Measurements from ENCODE around the gene SPTAN1. TPM values are rescaled to one million over a fixed set of nuclear protein-coding genes. Genes with fewer than 3 reads are reported as not detected.

SPTAN1 gene
- total RNA-seq, 1 donor from 2014 or later = 263 TPM

DNA sequence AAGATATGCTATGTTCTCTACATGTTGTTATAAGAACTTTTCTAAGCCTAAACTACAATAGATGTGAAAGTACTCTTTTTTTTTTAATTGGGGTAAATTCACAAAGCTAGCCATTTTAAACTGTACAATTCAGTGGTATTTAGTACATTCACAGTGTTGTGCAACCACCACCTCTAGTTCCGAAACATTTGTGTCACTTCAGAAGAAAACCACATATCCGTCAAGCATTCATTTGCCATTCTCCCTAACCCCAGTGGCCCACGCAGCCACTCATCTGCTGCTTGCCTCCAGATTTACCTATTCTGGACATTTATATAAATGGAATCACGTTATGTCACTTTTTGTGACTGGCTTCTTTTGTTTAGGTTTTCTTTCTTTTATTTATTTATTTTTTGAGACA is 43.1 kb downstream of the SPTAN1 start:
- DNase-seq (ENCODE audit: low spot score) = no peak

DNA sequence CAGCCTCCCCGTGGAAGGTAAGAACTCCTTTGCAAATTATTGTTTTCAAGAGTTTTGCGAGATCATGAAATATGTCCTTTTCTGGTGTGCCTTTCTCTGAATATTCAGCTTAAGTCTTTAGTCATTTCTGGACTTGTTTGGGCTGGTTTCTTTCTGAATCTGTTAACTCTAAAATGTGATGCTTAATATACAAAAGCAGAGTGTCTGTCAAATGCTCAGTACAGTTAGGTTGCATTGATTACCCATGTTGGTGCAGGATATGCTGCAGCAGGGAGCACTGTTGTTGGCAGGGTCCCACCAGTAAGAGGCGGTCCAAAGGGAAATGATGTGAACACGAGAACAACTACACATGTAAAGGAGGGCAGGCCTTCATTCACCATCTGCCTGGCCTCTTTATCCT is 47.7 kb downstream of the SPTAN1 start:
- DNase-seq (ENCODE audit: low spot score) = no peak

DNA sequence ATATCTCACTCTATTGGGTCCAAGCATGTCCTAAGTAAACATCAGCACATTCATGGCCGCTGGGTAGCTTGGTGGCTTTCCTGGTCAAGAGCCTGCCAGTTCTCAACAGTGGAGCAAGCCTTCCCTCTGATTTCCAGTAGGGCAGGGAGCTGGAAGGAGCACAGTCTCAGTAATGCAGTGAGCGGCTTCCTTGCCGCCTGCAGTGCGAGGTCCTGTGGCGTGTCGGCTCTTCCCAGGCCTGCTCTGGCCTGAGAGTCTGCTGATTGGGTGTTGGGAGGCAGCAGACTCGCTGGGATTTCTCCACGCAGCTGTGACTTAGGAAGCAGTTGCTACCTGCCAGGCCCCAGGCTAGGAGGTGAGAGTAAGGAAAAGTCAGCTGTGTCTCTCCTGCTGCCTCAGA is 51.3 kb downstream of the SPTAN1 start:
- no peak for DNase-seq (ENCODE audit: low spot score)

DNA sequence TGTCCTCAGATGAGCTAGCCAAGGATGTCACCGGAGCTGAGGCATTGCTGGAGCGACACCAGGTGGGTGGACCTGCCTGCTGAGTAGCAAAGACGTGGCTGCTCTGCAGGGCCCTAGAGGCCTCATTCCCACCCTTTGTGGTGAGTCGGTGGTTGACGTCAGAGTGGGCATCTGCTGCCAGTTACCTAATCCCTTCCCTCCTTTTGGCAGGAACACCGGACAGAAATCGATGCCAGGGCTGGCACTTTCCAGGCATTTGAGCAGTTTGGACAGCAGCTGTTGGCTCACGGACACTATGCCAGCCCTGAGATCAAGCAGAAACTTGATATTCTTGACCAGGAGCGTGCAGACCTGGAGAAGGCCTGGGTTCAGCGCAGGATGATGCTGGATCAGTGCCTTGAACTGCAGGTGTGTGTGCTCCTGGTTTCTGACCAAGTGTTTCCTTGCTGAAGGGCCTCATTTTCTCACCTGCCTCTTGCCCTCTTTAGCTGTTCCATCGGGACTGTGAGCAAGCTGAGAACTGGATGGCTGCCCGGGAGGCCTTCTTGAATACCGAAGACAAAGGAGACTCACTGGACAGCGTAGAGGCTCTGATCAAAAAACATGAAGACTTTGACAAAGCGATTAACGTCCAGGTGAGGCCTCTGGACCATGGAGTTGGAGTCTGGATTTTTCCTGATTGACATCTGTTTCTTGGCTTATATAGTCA is 55.4 kb downstream of the SPTAN1 start:
- no peak for DNase-seq (ENCODE audit: low spot score)

DNA sequence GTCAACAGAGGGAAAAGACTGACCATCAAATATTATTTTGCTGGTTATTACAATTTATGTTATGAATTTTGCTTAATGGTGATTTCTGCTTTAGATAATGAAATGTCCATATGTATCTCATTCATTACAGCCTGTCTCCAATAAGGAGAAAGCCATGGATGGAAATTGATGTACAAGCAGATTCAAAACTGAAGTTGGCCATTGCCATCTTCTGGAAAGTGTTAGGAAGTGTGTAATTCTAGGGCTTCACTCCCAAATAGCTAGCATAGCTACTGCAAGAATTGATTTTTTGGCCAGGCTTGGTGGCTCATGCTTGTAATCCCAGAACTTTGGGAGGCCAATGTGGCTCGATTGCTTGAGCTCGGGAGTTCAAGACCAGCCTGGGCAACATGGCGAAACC is 58.5 kb downstream of the SPTAN1 start:
- no peak for DNase-seq (ENCODE audit: low spot score)

DNA sequence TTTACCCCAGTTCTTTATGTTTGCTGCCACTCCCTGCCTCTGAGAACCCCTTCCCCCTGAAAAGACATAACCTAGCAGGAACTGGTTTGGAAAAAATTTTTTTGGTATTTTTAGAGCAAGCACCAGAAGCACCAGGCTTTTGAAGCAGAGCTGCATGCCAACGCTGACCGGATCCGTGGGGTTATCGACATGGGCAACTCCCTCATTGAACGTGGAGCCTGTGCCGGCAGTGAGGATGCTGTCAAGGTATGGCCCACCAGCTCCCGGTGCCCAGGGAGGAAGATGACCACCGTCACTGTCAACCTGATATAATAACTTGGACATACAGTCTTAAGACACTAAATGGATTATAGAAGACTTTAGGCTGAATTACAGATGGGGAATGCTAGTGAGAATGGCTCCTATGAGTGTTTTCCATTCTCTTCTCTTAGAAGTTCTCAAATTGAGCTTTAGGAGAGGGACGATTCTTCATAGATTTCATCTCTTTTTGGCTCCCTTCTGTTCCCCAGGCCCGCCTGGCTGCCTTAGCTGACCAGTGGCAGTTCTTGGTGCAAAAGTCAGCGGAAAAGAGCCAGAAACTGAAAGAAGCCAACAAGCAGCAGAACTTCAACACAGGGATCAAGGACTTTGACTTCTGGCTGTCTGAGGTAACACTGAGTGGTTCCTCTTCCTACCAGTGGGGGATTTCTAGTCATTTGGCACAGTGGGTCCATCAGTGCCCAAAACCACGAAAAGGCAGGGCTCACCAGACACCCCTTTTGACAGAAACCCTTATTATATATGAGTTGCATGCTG is 59.4 kb downstream of the SPTAN1 start:
- no peak for DNase-seq (ENCODE audit: low spot score)

DNA sequence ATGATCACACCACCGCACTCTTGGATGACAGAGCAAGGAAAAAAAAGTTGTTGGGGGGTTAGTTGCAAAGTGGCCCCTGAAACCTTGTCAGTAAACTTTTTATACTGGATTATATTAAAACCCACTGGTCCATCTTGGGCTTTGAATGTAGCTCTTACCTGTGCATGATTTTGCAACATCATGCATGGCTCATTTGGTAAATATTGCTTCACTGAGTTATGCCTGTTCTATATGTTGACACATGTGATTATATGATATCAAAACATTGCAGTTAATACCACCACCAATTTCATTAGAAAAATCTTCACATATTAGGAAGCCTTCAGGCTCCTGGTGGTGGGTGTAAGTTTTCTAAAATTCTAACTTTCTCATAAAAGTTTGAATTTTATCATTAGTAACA is 62.3 kb downstream of the SPTAN1 start:
- no peak for DNase-seq (ENCODE audit: low spot score)

DNA sequence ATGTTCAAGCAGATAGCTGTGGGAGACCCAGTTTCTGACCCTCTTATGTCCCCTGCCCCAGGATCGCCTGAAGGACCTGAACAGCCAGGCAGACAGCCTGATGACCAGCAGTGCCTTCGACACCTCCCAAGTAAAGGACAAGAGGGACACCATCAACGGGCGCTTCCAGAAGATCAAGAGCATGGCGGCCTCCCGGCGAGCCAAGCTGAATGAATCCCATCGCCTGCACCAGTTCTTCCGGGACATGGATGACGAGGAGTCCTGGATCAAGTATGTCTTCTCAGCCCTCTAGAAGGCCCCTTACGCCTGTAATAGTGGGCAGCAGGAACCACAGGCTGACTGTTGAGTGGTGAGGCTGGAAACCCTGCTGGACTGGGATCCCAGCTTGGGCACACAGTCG is 63.2 kb downstream of the SPTAN1 start:
- no peak for DNase-seq (ENCODE audit: low spot score)

DNA sequence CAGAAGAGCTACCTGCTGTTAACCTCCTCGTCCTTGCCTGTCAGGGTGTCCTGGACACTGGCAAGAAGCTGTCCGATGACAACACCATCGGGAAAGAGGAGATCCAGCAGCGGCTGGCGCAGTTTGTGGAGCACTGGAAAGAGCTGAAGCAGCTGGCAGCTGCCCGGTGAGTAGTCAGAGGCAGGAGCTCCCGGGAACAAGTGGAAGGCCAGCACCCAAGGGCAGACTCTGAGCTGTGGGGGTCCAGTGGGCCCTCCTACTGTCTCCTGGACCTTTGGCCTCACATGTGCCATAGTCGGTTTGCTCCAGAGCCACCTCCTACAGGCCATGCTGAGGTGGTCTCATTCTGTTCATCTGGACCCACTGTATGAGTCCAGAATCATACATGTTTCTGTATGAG is 65.6 kb downstream of the SPTAN1 start:
- DNase-seq (ENCODE audit: low spot score) = no peak

DNA sequence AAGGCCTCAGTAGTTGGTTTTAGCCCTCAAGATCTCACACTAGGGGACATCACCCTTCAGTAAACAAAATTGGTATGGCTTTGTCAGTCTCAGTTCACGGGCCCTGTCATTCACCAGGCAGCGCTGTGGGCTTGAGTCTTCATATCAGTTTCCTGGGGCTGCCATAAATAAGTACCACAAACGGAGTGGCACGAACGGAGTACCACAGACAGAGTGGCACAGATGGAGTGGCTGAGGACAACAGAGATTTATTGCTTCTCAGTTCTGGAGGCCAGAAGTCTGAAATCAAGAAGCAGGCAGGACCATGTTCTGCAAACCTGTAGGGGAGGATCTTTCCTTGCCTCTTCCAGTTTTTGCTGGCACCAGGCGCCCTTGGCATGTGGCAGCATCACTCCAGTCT is 66.7 kb downstream of the SPTAN1 start:
- no peak for DNase-seq (ENCODE audit: low spot score)

DNA sequence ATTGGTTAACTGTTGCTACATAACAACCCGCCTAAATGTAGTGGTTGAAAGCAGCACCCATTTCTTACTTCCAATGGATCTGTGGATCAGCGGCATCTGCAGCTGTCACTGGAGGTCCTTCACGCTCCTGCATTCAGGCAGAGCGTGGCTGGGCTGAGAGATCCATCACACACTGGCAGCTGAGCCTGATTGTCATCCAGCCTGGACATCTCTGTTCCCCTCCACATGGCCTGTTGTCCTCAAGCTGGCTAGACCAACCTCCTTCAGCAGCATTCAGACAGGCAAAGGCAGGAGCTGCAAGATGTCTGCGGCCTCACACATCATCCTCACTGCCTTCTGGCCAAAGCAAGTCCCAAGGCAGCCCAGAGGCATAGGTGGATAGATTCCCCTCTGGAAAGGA is 67.4 kb downstream of the SPTAN1 start:
- no peak for DNase-seq (ENCODE audit: low spot score)

DNA sequence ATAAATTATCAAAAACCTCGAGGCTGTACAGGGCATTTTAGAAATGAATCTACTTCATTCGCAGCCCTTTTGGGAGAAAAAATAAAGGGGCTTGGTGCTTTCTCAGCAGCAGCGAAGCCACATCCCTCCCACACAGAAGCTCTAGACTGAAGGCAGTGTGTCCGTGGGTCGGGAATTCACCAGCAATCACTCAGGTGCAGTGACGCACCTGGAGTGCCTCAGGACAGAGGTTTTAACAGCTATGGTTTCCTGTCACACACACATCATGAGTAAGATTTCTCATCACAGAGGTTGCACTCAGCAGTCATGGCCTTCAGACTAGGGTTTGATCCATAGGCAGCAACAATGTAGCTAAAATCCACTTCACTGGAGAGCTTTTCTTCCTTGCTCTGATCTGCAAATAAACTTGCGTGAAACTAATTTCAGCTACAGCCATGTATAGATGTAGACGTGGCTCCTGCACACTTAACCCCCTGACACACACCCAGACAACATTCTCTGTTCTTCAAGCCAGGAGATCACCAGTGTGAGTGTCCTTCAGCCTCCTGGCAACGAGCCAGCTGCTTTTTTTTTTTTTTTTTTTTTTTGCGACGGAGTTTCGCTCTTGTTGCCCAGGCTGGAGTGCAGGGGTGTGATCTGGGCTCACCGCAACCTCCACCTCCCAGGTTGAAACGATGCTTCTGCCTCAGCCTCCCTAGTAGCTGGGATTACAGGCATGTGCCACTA is 69.5 kb downstream of the SPTAN1 start:
- DNase-seq (ENCODE audit: low spot score) = no peak

DNA sequence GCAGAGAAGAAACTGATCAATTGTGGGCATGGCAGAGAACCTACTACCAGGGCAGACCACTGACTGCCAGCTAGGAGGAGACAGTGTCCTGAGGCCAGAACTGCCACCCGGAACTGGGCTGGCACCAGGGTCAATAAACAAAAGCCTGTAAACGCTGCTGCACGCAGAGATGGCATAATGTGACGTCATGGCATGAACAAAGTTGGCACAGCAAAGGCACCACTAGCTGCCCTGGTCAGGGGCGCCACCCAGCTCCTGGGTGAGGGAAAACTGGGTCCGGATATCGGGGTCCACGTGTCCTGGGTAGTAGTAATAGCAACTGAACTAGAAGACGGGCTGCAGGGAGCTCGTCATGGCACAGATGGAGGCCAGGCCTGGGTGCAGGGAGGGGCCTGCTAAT is 72.2 kb downstream of the SPTAN1 start:
- no peak for DNase-seq (ENCODE audit: low spot score)

DNA sequence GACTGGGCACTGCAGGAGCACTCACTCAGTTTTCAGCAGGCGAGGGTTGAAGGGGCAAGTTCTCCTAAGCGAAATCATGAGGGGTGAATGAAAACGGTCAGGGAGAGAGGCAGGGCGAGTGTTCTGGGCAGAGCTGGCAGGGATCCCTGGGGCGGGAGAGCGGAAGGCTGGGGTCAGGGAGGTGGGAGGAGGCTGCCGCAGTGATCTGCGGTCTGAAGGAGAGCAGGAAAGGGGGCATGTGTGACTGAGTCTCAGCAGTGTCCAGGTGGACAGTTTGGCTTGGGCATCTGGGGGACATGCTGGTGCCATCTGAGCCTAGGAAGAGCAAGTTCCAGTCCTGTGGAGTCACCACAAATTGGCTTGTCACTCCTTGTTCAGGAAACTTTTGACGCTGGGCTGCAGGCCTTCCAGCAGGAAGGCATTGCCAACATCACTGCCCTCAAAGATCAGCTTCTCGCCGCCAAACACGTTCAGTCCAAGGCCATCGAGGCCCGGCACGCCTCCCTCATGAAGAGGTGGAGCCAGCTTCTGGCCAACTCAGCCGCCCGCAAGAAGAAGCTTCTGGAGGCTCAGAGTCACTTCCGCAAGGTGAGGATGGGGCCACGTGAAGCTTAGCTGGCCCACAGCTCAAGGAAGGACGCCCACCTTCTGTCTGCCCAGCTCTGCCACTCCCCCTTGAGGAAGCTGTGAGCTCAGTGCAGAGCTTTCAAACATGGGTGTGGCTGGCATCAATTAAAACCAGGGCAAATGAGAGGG is 73.2 kb downstream of the SPTAN1 start:
- DNase-seq (ENCODE audit: low spot score) = no peak

DNA sequence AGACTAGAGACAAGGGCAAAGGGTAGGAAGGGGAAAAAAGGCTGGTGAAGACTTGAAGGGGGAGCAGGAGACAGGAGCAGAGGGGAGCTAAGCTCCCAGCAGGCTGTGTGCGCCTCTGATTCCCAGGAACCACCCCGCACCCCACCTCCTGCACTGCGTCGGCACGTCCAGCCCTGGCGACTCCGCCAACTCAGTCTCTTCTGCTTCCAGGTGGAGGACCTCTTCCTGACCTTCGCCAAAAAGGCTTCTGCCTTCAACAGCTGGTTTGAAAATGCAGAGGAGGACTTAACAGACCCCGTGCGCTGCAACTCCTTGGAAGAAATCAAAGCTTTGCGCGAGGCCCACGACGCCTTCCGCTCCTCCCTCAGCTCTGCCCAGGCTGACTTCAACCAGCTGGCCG is 73.8 kb downstream of the SPTAN1 start:
- DNase-seq (ENCODE audit: low spot score) = no peak

DNA sequence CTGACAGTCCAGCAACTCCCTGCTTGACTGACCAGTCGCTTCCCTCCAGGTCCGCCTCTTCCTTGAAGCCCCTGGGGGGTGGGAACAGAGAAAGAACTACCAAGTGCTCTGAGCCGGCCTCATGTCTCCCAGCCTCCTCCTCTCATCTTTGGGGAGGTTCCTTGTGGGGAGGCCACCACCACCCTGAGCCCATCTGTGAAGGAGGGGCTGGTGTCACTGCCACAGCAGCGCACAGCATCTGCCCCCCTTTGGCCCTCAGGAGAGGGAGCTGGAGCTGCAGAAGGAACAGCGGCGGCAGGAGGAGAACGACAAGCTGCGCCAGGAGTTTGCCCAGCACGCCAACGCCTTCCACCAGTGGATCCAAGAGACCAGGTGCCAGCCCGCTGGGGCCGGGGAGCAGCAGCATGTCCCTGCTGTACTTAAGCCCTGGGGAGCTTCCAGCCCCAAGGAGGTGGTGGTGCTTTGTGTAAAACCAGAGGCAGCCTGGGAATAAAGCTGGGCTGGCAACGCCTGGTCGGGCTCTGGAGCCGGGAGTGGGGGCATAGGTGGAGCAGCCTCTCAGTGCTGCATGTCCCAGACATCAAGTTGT is 74.8 kb downstream of the SPTAN1 start:
- DNase-seq (ENCODE audit: low spot score) = no peak

DNA sequence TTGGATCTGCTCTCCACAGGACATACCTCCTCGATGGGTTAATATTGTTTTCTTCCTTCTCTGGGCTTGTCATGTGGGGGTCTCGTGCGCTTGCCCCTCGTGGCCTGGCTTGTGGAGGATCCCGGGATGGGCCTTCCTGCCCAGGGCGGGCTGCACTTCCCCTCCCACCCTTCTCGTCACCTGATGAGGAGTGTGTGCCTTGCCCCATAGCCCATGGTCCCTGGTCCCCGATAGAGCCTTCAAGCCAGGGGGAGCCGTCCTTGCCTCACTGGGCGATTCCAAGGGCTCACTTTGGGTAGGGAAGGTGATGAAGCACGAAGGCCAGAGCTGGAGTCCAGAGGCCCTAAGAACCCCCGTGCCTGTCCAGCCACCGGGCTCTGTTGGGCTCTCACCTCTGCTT is 75.5 kb downstream of the SPTAN1 start:
- DNase-seq (ENCODE audit: low spot score) = no peak

DNA sequence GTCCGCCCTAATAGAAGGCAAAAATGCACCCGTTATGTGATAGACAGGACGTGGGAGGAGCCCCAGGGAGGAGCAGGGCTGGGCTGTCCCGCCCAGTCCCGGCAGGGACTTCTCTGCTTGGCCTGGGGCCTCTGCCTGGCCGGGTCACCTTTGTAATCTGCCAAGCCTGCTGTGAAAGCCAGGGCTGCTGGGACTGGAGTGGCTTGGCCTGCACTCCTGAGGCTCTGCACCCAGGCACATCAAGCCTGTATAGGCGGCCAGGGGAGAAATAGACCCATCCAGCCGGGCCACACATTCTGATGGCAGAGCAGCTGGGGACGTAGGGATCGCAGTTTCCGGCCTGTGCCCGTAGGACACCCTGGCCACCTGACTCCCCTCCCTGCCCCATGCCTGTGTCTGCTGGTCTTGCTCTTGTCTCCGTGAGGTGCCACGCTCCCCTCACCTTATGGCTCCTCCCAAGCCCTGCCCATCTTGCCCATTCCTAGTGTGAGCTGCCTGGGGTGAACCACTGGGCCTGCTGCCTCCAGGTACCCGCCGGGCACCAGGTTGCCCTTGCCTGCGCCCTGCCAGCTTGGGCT is 76.2 kb downstream of the SPTAN1 start:
- DNase-seq (ENCODE audit: low spot score) = no peak

DNA sequence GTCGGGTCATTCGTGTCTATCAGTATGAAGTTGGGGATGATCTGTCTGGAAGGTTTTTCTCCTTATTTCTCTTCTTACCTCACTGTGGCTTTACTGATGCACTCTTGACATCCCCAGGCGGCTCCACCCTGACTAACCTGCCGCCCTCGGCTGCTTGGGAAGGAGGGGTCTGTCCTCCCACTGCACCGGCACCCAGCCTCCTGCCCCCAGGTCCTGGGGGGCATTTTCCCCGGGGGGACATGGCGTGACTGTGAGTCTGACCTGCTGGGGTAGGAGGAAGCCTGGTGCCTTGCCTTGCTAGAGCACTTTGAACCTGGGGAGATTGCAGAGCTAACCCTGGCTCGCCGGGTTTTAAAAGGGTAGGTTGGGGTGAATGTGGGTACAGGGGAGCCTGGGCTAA is 76.7 kb downstream of the SPTAN1 start:
- no peak for DNase-seq (ENCODE audit: low spot score)

DNA sequence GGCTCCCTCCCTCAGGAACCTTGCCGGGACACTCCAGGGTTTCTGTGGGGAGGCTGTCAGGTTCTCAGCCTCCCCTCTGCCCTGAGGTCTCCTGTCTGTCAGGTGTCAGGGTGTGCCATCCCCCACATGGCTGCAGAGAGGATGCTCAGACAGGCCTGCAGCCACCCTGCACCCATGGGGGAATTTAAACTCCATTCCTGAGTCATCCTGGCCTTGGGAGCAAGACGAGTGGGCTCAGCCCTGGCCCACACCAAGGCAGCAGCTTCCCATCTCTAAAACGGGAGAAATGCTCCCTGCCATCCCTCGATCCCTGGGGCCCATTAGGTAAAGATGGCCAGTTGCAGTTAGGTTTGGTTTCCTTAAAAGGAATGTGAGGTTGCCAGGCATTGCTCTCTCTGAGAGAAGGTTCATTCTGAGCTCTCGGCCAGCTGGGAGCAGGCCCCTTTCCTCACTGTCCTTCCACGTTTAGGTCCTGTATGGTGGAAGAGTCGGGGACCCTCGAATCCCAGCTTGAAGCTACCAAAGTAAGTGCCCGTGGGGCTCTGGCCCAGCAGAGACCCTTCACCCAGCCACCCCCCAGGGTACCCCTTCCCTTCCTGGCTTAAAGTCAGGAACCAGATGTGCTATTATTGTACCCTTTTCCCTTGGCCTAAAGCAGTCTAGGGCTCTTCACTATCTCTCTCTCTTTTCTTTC is 77.6 kb downstream of the SPTAN1 start:
- no peak for DNase-seq (ENCODE audit: low spot score)

DNA sequence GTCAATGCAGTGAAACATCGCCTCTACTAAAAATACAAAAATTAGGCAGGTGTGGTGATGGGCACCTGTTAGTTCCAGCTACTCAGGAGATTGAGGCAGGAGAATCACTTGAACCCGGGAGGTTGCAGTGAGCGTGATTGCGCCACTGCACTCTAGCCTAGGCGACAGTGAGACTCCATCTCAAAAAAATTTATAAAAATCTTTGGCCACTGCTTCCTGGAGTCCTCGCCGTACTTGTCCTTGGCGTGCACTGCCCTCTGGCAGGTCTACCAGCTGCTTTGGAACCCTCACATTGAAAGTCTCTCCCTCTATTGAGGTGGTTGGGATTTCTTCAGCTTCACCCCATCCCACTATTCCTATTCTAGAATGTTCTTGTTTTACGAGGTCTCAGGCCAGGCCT is 79.2 kb downstream of the SPTAN1 start:
- DNase-seq (ENCODE audit: low spot score) = no peak

Measured in umbilical cord (tissue), 2 donors.